UCSD-AML1 (cell line): Measurements from ENCODE around the gene BZW2.

Source experiments
- DNase-seq: peaks from one replicate; lab custom pipeline; 2025; ENCODE audit not compliant: unreplicated experiment; lab: John Stamatoyannopoulos, UW

Gene BZW2

GRCh38 chr7:16745645-16746044 is 99.7 kb downstream of the BZW2 start:
- DNase-seq: no peak

DNA sequence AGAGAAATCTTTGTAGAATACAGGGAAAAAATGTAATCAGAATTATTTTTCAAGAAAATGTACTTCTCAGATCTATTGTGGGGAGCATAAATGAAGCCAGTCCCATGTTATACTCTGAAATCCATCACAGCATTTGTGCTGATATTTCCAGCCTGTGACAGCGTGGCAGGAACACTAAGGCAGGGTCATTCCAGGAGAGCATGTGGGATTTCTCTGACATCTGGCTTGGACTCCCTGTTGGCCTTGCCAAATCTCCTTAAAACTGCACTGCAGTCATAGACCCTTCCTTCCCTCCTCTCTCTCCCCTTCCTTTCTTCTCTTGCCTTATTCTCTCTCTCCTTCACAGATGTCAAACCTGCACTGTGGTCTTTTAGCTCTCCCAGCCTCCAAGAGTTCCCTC is 101.1 kb downstream of the BZW2 start:
- DNase-seq: no peak

GRCh38 chr7:16753102-16753931 is 107.3 kb downstream of the BZW2 start, which contains the start of gene TSPAN13:
TSPAN13 (plus strand) TSS chr7:16753755; CDS start chr7:16753968, 213 bp downstream.
- DNase-seq: peak; percentile 72

DNA sequence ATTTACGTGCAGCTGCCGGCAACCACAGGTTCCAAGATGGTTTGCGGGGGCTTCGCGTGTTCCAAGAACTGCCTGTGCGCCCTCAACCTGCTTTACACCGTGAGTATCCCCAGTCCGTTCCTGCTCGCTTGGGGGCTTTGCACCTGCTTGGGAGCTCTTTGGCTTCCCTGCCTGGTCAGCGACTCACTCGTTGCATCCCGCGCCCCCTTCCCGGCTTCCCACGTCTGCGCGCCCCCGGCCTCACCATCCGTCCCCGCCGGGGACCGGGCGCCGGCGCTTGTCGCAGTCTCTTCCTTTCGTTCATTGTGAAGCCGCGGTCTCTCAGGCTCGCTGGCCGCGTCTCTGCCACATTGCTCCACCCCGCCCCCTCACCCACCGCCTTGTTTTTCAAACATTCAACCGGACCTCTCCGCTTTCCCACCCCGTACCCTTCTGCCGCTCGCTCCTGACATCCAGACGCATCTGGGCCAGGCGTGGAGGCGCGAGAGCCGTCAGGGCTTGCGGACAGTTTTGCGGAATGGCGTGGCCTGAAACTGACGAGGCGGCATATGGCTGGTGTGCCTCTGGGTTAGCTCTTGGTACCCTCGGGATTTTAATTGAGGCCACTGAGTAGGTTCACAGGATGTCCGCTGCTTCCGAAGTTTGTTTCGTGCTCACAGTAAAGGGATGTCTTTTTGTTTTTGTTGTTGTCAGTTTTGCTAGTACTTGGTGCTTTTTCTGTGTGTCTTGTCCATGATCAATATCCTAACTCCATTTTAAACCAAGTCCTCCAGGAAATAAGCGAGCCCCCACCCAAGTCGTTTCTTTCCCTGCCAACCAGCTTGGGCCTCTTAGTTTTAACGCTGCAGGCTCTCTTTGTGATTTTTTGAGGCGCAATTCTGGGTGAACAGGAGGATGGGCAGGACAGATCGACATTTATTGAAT is 108.2 kb downstream of the BZW2 start:
- peak; percentile 41 for DNase-seq

DNA sequence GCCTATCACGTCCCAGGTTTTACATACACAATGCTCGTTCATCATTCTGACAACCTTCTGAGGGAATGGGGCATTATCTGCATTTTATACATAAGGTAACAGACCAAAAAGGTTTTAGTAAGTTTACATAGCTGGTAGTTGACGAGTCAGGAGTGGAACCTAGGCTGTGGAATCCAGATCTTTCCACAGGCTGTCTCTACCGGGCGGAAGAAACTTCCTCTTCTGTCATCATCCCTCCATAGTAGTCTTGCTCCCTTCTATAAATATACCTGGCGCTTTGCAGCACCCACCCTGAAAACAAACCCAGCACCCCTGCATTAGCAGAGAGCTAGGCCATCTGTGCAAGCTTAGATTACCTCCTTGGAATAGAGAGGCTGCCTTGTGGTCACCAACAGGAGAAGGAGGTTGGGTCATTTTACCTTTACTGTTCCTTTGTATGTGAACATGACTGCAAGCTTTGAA is 108.9 kb downstream of the BZW2 start:
- peak; percentile 4 for DNase-seq

- DNase-seq: no peak
These were observed 109.4 kb downstream of the BZW2 start for GRCh38 chr7:16755397-16755796.
